Measurements from ENCODE around the gene EFS.
"Not testable (repeated sequence)": the region's sequence is repeated elsewhere in the genome, so short reads cannot be mapped to it uniquely, and the experiment has no call there.

DNA sequence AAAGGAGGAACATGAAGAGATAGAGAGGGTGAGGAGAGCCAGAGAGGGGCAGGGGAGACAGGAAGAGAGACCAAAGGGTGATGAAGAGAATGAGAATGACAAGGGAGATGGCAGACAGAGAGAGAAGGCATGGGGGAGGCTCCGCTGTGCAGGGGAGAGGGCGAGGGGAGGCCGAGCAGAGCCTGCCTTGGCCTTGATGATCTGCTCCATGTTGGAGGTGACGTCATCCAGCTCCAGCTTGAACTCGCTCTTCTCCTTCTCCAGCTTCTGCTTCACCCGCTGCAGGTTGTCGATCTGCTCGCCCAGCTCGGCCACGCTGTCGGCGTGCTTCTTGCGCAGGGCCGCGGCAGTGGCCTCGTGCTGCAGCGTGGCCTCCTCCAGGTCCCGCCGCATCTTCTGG lies 24.9 kb upstream of the EFS start:
- TF ChIP-seq, protein P1, sequence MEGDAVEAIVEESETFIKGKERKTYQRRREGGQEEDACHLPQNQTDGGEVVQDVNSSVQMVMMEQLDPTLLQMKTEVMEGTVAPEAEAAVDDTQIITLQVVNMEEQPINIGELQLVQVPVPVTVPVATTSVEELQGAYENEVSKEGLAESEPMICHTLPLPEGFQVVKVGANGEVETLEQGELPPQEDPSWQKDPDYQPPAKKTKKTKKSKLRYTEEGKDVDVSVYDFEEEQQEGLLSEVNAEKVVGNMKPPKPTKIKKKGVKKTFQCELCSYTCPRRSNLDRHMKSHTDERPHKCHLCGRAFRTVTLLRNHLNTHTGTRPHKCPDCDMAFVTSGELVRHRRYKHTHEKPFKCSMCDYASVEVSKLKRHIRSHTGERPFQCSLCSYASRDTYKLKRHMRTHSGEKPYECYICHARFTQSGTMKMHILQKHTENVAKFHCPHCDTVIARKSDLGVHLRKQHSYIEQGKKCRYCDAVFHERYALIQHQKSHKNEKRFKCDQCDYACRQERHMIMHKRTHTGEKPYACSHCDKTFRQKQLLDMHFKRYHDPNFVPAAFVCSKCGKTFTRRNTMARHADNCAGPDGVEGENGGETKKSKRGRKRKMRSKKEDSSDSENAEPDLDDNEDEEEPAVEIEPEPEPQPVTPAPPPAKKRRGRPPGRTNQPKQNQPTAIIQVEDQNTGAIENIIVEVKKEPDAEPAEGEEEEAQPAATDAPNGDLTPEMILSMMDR (tag by site-specific recombination; IDR thresholded peaks at IDR 0.05), result not testable (repeated sequence)
- TF ChIP-seq, protein P2, sequence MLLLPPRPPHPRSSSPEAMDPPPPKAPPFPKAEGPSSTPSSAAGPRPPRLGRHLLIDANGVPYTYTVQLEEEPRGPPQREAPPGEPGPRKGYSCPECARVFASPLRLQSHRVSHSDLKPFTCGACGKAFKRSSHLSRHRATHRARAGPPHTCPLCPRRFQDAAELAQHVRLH (tag by site-specific recombination; IDR thresholded peaks at IDR 0.05), result not testable (repeated sequence)
- TF ChIP-seq IKZF3 (tag by site-specific recombination; IDR thresholded peaks at IDR 0.05), result not testable (repeated sequence)
